Upper lobe of left lung (tissue), 6 donors: ENCODE data around the gene PPTC7. TPM values are rescaled to one million over a fixed set of nuclear protein-coding genes. Genes with fewer than 3 reads are reported as not detected.
A peak's percentile ranks its signal among the peaks of the same experiment; 100 is the strongest.

ENCODE experiments used
- ATAC-seq, 2 donors: fragments of 200-7000 bp; cut with Tn5 transposase; one replicate each; pipeline ENCODE4 v1.9.1; 2022; ENCODE audit warnings: mild to moderate bottlenecking in 2 of 2, moderate library complexity in 2 of 2; ENCODE audit not compliant: low FRiP score in 2 of 2
- DNase-seq, 2 donors: peaks; one replicate each; pipeline ENCODE4 v3.0.0-alpha.2; 2019 to 2020
- H3K27ac ChIP-seq, 4 donors: fragments of 200-600 bp; sonication (generic); one replicate each; pipeline ENCODE4 v1.5.1; 2016 to 2019
- H3K27me3 ChIP-seq, 4 donors: fragments of 200-600 bp; sonication (generic); one replicate each; pipeline ENCODE4 v1.5.1; 2017 to 2019
- H3K36me3 ChIP-seq, 4 donors: fragments of 200-600 bp; sonication (generic); one replicate each; pipeline ENCODE4 v1.5.1; 2016 to 2019
- H3K4me1 ChIP-seq, 4 donors: fragments of 200-600 bp; sonication (generic); one replicate each; pipeline ENCODE4 v1.5.1; 2018 to 2019
- H3K4me3 ChIP-seq, 4 donors: fragments of 200-600 bp; sonication (generic); one replicate each; pipeline ENCODE4 v1.5.1; 2017 to 2019; ENCODE audit warnings: mild to moderate bottlenecking in 2 of 4, moderate library complexity in 1 of 4
- H3K9me3 ChIP-seq, 4 donors: fragments of 200-600 bp; sonication (generic); one replicate each; pipeline ENCODE4 v1.5.1; 2018 to 2019
- CTCF ChIP-seq, 6 experiments: fragments of 450-650 bp in 4 of 6; fragments of 200-600 bp in 2 of 6; sonication (generic) in 2 of 6; IDR thresholded peaks; one replicate each; pipeline ENCODE4 v1.5.1; 2016 to 2019; ENCODE audit warnings: antibody characterized with exemption in 6 of 6
- EP300 ChIP-seq, 4 donors: sonication (generic); formaldehyde crosslinking; IDR thresholded peaks; one replicate each; pipeline ENCODE4 v1.5.1; 2017; ENCODE audit warnings: antibody characterized with exemption in 4 of 4, control low read depth in 2 of 4
- POLR2A ChIP-seq, 4 donors: fragments of 450-650 bp; IDR thresholded peaks; one replicate each; pipeline ENCODE4 v1.5.1; 2016 to 2017; ENCODE audit warnings: antibody characterized with exemption in 4 of 4, mild to moderate bottlenecking in 2 of 4
- POLR2AphosphoS5 ChIP-seq, 2 donors: sonication (generic); formaldehyde crosslinking; IDR thresholded peaks; one replicate each; pipeline ENCODE4 v1.5.1; 2017; ENCODE audit warnings: antibody characterized with exemption in 2 of 2
- WGBS, 2 donors: methylation state at CpG; one replicate each; pipeline ENCODE4 v1.1.5; 2017 to 2018; 5-methylcytosine and 5-hydroxymethylcytosine counted together
- total RNA-seq, 6 donors: library from RNA; depleted of rRNA in 4 of 6; stranded (reverse); fragments of >200 nt in 4 of 6; gene quantifications; one replicate each; pipeline versions ENCODE4 v1.1.0 to v1.2.1, GENCODE V29; 2016 to 2021
- donor health status: DM: no; HTN: no; CAD: no; lungs with moderate emphysema.
- donor health status: DM: no; HTN: yes; CAD: no; lungs with severe emphysema.

The PPTC7 gene
- total RNA-seq, 6 donors from 2014 or later = 22.0 to 40.8 (median 25.2) TPM

- peak in 1 of 2 donors; percentile 72 for DNase-seq
- no peak overlapping the region for H3K4me3 ChIP-seq
- peaks cover 32 to 59% (median 44%) of the 10 kb centered on the region in 4 donors for H3K4me1 ChIP-seq
- no peaks in the 10 kb centered on the region for H3K9me3 ChIP-seq
- H3K36me3 ChIP-seq = no peaks in the 10 kb centered on the region
- H3K27me3 ChIP-seq = no peaks in the 10 kb centered on the region
- ATAC-seq = peak in 1 of 2 donors; percentile 59
- peak overlapping the region; percentile 70 to 98 (median 93) for H3K27ac ChIP-seq
- TF ChIP-seq POLR2A (IDR thresholded peaks at IDR 0.05) = no peak
- TF ChIP-seq POLR2AphosphoS5 (IDR thresholded peaks at IDR 0.05) = peak in 1 of 2 donors; percentile 30
- no peak for TF ChIP-seq CTCF (IDR thresholded peaks at IDR 0.05)
- peak in 2 of 4 donors; percentile 3 to 60 for TF ChIP-seq EP300 (IDR thresholded peaks at IDR 0.05)
- 10 to 13% methylated on average over 7 of the region's 7 CpGs for WGBS, 2 donors
Measured at GRCh38 chr12:110585231-110585799, 2.2 kb upstream of the PPTC7 start.

- Histone ChIP-seq H3K27me3 (no peaks in the 10 kb centered on the region), H3K27ac (peak overlapping the region; percentile 87 to 98 (median 93)), H3K36me3 (no peaks in the 10 kb centered on the region), H3K9me3 (no peaks in the 10 kb centered on the region), H3K4me1 (peaks cover 54 to 78% (median 67%) of the 10 kb centered on the region in 4 donors), H3K4me3 (peak overlapping the region; percentile 85 to 100 (median 91))
- peak; percentile 16 to 66 for TF ChIP-seq POLR2AphosphoS5 (IDR thresholded peaks at IDR 0.05)
- TF ChIP-seq EP300 (IDR thresholded peaks at IDR 0.05) = no peak
- no peak for TF ChIP-seq POLR2A (IDR thresholded peaks at IDR 0.05)
- TF ChIP-seq CTCF (IDR thresholded peaks at IDR 0.05) = peak in 2 of 6 experiments; percentile 19 to 22
- DNase-seq (peak; percentile 83 to 94), ATAC-seq (peak; percentile 20 to 69)
- WGBS, 2 donors = 0 to 1% methylated on average over 40 to 49 of the region's 104 CpGs
Measured at GRCh38 chr12:110582276-110583136, 612 bp downstream of the PPTC7 start.

GRCh38 chr12:110581931-110582275 lies 1.2 kb downstream of the PPTC7 start:
- 5 to 11% methylated on average over 8 of the region's 8 CpGs for WGBS, 2 donors
- no peaks in the 10 kb centered on the region for H3K36me3 ChIP-seq
- ATAC-seq = no peak
- H3K4me3 ChIP-seq = peak overlapping the region; percentile 85 to 100 (median 91)
- no peak for TF ChIP-seq CTCF (IDR thresholded peaks at IDR 0.05)
- peak overlapping the region; percentile 87 to 98 (median 93) for H3K27ac ChIP-seq
- H3K4me1 ChIP-seq = peaks cover 56 to 83% (median 71%) of the 10 kb centered on the region in 4 donors
- H3K27me3 ChIP-seq = no peaks in the 10 kb centered on the region
- DNase-seq = no peak
- H3K9me3 ChIP-seq = no peaks in the 10 kb centered on the region

- 95 to 96% methylated on average over 18 of the region's 18 CpGs for WGBS, 2 donors
Measured at GRCh38 chr12:110579535-110580253, 3.4 kb downstream of the PPTC7 start.

More at GRCh38 chr12:110579535-110580253, 3.4 kb downstream of the PPTC7 start:
- Histone ChIP-seq H3K36me3 (no peaks in the 10 kb centered on the region), H3K4me1 (peaks cover 51 to 81% (median 61%) of the 10 kb centered on the region in 4 donors), H3K27ac (peak overlapping the region in 1 of 4 donors; percentile 79), H3K4me3 (no peak overlapping the region), H3K27me3 (no peaks in the 10 kb centered on the region), H3K9me3 (no peaks in the 10 kb centered on the region)
- DNase-seq (no peak), ATAC-seq (no peak)
- TF ChIP-seq EP300 (IDR thresholded peaks at IDR 0.05) (no peak), POLR2AphosphoS5 (IDR thresholded peaks at IDR 0.05) (no peak), CTCF (IDR thresholded peaks at IDR 0.05) (no peak), POLR2A (IDR thresholded peaks at IDR 0.05) (no peak)
